Measurements from ENCODE around the gene SHISAL2B. TPM values are rescaled to one million over a fixed set of nuclear protein-coding genes. Genes with fewer than 3 reads are reported as not detected.
A peak's percentile ranks its signal among the peaks of the same experiment; 100 is the strongest.

The SHISAL2B gene
- total RNA-seq = 1 to 10 TPM in 1 of 2 donors, under 1 TPM in 1; 0.99 to 9.9 TPM

DNA sequence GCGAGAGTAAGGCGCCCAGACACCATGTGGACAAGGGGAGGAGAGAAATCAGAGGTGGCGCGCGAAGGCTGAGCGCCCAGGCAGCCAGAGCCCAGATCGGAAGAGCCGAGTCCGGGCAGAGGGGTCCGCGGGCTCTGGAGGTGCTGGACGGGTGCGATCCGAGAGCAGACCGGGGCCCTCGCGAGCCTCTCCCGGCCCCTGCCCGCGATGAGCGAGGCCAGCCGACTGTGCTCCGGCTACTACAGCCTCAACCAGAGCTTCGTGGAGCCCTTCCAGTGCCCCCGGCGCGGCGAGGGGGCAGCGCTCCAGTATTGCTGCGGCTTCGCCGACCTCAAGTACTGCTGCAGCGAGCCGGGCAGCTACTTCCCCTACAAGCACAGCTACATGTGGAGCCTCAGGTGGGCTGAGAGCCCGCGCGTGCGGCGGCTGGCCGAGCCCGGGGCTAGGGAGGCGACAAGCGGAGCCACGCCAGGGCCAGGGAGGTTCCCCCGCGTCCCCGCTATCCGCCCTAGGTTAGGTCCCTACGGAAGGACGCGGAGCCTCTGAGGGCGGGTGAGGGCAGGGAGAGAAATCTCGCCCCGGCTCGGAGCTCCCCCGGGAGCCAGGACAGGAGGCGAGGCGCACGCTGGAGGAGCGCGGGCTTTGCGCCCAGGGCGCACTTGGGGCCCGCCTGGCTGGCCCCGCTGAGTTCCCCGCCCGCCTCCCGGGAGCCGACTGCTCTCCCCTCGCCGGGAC, at the start of gene SHISAL2B:
Gene SHISAL2B, plus strand, starts transcription at position 87 of the 735 bp plus-strand sequence. Its CDS starts 121 bp downstream, at position 208.
- DNase-seq (peak in 1 of 4 donors; percentile 19), ATAC-seq (peak; percentile 27)
- no peaks in the 10 kb centered on the region for H3K36me3 ChIP-seq (replicated peaks in 1 of 2; ENCODE audit: insufficient read depth in 1 of 2, low read depth in 2 of 2)
- H3K4me1 ChIP-seq = peaks cover 11% of the 10 kb centered on the region
- no peaks in the 10 kb centered on the region for H3K9me3 ChIP-seq
- intact Hi-C loops (cut with DNase I) = no loop called here
- no peak within 1 kb of the TSS for H3K27ac ChIP-seq
- H3K27me3 ChIP-seq = peaks cover 0 to 8% of the 10 kb centered on the region in 2 donors
- 1 to 2% methylated on average over 23 to 70 of the region's 71 CpGs for WGBS, 2 donors
- no peak within 1 kb of the TSS for H3K4me3 ChIP-seq
- TF ChIP-seq, protein P1, sequence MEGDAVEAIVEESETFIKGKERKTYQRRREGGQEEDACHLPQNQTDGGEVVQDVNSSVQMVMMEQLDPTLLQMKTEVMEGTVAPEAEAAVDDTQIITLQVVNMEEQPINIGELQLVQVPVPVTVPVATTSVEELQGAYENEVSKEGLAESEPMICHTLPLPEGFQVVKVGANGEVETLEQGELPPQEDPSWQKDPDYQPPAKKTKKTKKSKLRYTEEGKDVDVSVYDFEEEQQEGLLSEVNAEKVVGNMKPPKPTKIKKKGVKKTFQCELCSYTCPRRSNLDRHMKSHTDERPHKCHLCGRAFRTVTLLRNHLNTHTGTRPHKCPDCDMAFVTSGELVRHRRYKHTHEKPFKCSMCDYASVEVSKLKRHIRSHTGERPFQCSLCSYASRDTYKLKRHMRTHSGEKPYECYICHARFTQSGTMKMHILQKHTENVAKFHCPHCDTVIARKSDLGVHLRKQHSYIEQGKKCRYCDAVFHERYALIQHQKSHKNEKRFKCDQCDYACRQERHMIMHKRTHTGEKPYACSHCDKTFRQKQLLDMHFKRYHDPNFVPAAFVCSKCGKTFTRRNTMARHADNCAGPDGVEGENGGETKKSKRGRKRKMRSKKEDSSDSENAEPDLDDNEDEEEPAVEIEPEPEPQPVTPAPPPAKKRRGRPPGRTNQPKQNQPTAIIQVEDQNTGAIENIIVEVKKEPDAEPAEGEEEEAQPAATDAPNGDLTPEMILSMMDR (IDR thresholded peaks at IDR 0.05) = no peak
- no peak for TF ChIP-seq POLR2A (IDR thresholded peaks at IDR 0.05)

DNA sequence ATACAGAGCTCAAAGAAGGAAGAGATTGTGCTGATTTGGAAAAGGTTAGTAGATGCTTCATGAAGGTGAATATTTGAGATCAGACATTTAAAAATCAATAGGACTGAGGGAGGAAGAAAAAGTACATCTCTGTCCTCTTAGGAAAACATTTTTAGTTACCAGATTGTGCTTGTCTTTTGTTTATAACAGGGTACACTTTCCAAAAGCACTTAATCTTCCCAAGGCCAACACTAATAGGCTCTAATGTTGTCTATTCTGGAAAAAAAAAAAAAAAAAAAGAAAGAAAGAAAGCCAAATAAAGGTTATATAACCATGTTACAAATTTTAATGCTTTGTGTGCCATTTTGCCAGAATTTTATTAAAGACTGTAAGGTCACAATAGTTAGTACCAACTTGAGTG, 45.5 kb upstream of the SHISAL2B start:
- DNase-seq (no peak), ATAC-seq (no peak)
- no peak for TF ChIP-seq POLR2A (IDR thresholded peaks at IDR 0.05)
- TF ChIP-seq, protein P1 (IDR thresholded peaks at IDR 0.05) = no peak
- Histone ChIP-seq H3K27ac (no peak overlapping the region), H3K4me1 (no peaks in the 10 kb centered on the region), H3K9me3 (no peaks in the 10 kb centered on the region), H3K36me3 (replicated peaks in 1 of 2; ENCODE audit: insufficient read depth in 1 of 2, low read depth in 2 of 2) (no peaks in the 10 kb centered on the region), H3K4me3 (no peak overlapping the region), H3K27me3 (no peaks in the 10 kb centered on the region)
- intact Hi-C loops (cut with DNase I) = loop anchor here (5.0 kb wide), 1 partner anchor 132 kb away; no protein-coding TSS in a partner anchor

DNA sequence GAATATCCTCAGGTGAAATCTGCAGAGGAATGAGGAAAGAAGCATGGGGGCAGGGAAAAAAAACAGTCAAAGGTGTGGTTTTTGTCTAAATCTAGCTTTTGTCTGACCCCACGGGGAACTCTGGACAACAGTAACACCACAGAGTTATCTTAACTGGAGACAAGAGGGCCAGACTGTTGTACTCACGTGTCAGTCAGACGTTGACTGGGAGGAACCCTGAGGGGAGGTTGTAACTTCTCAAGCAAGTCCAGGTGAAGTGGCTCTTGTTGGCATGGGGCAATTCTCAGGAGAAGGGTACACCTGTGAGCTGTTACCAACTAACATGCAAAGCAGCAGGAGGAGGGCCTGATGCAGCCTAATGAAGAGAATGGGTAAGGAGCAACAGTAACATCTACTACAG, 44.1 kb upstream of the SHISAL2B start:
- WGBS, 2 donors = 29 to 43% methylated on average over 3 of the region's 3 CpGs
- H3K36me3 ChIP-seq (replicated peaks in 1 of 2; ENCODE audit: insufficient read depth in 1 of 2, low read depth in 2 of 2) = no peaks in the 10 kb centered on the region
- intact Hi-C loops (cut with DNase I) = no loop called here
- H3K4me3 ChIP-seq = no peak overlapping the region
- no peaks in the 10 kb centered on the region for H3K4me1 ChIP-seq
- no peak for ATAC-seq
- H3K27ac ChIP-seq = no peak overlapping the region
- no peak for TF ChIP-seq POLR2A (IDR thresholded peaks at IDR 0.05)
- TF ChIP-seq, protein P1 (IDR thresholded peaks at IDR 0.05) = no peak
- DNase-seq = no peak
- no peaks in the 10 kb centered on the region for H3K9me3 ChIP-seq
- no peaks in the 10 kb centered on the region for H3K27me3 ChIP-seq

DNA sequence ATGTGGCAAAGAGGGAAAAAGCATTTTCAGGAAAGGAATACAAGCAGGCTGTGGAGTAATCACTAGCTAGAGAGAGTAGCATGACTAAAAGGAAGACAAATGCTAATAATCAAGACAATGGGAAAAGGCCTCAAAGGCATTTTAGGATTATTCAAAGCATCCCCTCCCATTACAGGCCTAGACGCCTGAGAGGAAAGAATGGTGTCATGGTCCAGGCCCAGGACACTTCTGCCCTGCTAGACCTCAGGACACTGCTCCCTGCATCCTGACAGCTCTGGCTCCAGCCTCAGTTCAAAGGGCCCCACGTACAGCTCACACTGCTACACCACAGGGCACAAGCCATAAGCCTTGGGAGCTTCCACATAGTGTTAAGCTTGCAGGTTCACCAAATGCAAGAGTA, 40.8 kb upstream of the SHISAL2B start:
- DNase-seq (no peak), ATAC-seq (no peak)
- H3K4me3 ChIP-seq = no peak overlapping the region
- H3K9me3 ChIP-seq = no peaks in the 10 kb centered on the region
- intact Hi-C loops (cut with DNase I) = no loop called here
- H3K27ac ChIP-seq = no peak overlapping the region
- H3K36me3 ChIP-seq (replicated peaks in 1 of 2; ENCODE audit: insufficient read depth in 1 of 2, low read depth in 2 of 2) = no peaks in the 10 kb centered on the region
- peaks cover 2% of the 10 kb centered on the region for H3K4me1 ChIP-seq
- TF ChIP-seq POLR2A (IDR thresholded peaks at IDR 0.05) = no peak
- TF ChIP-seq, protein P1 (IDR thresholded peaks at IDR 0.05) = no peak
- WGBS, 2 donors = 71 to 73% methylated on average over 2 of the region's 2 CpGs
- no peaks in the 10 kb centered on the region for H3K27me3 ChIP-seq
